Measurements from ENCODE around the gene GRK5. TPM values are rescaled to one million over a fixed set of nuclear protein-coding genes. Genes with fewer than 3 reads are reported as not detected.

GRK5 gene
- total and polyA plus RNA-seq, 2 experiments from 2014 or later: 5.2 to 13.7 TPM

- H3K79me2 ChIP-seq (ENCODE audit: insufficient read depth): peaks cover 63% of the 10 kb centered on the region
- peaks cover 73% of the 10 kb centered on the region for H3K4me1 ChIP-seq (ENCODE audit: insufficient read depth)
- no peaks in the 10 kb centered on the region for H3K9me3 ChIP-seq (ENCODE audit: low read depth)
- 28 to 31% methylated on average over 10 of the region's 10 CpGs for WGBS, 2 experiments (ENCODE audit: low coverage in 1 of 2, low lambda C conversion rate in 2 of 2, missing lambda C conversion rate in 2 of 2)
- peak overlapping the region; percentile 36; the same call in 1 of the 2 replicates for H2AFZ ChIP-seq
- H3K27me3 ChIP-seq (replicated peaks; ENCODE audit: insufficient read depth): no peaks in the 10 kb centered on the region
- no peaks in the 10 kb centered on the region for H4K20me1 ChIP-seq (ENCODE audit: insufficient read depth)
- H3K9ac ChIP-seq: peak overlapping the region; percentile 85
- no peaks in the 10 kb centered on the region for H3K9me2 ChIP-seq (ENCODE audit: insufficient read depth)
- in situ Hi-C loops (cut with MboI): no loop called here
- H3F3A ChIP-seq (ENCODE audit: insufficient read depth): peaks cover 67% of the 10 kb centered on the region
- H3K4me2 ChIP-seq (ENCODE audit: unreplicated experiment): peak overlapping the region; percentile 89
- peak; percentile 93 for DNase-seq
- H3K4me3 ChIP-seq: peak overlapping the region; percentile 50
- H3K36me3 ChIP-seq (ENCODE audit: low read depth): no peaks in the 10 kb centered on the region
- peak overlapping the region; percentile 96 for H3K27ac ChIP-seq
- TF ChIP-seq EZH2 (IDR thresholded peaks at IDR 0.05; ENCODE audit: insufficient read depth, poor library complexity, severe bottlenecking) (no peak), EZH2phosphoT487 (IDR thresholded peaks at IDR 0.05; ENCODE audit: insufficient read depth, low read depth) (no peak)
Observed at GRCh38 chr10:119250641-119251314, 43.4 kb downstream of the GRK5 start.

- Histone ChIP-seq H3K79me2 (ENCODE audit: insufficient read depth) (peaks cover 64% of the 10 kb centered on the region), H4K20me1 (ENCODE audit: insufficient read depth) (no peaks in the 10 kb centered on the region), H3K4me1 (ENCODE audit: insufficient read depth) (peaks cover 73% of the 10 kb centered on the region), H3K4me2 (ENCODE audit: unreplicated experiment) (peak overlapping the region; percentile 89), H3K36me3 (ENCODE audit: low read depth) (no peaks in the 10 kb centered on the region), H3K27me3 (replicated peaks; ENCODE audit: insufficient read depth) (no peaks in the 10 kb centered on the region), H3K9me3 (ENCODE audit: low read depth) (no peaks in the 10 kb centered on the region), H3K9ac (peak overlapping the region; percentile 85), H3F3A (ENCODE audit: insufficient read depth) (peaks cover 63% of the 10 kb centered on the region), H3K27ac (peak overlapping the region; percentile 96), H3K9me2 (ENCODE audit: insufficient read depth) (no peaks in the 10 kb centered on the region), H2AFZ (peak overlapping the region; percentile 36; the same call in 1 of the 2 replicates), H3K4me3 (peak overlapping the region; percentile 50)
- WGBS, 2 experiments (ENCODE audit: low coverage in 1 of 2, low lambda C conversion rate in 2 of 2, missing lambda C conversion rate in 2 of 2): 3% methylated on average over 7 of the region's 7 CpGs
- TF ChIP-seq EZH2 (IDR thresholded peaks at IDR 0.05; ENCODE audit: insufficient read depth, poor library complexity, severe bottlenecking) (no peak), EZH2phosphoT487 (IDR thresholded peaks at IDR 0.05; ENCODE audit: insufficient read depth, low read depth) (no peak)
- peak; percentile 93 for DNase-seq
- in situ Hi-C loops (cut with MboI): no loop called here
Observed at GRCh38 chr10:119251315-119251708, 43.9 kb downstream of the GRK5 start.

GRCh38 chr10:119252051-119252465, 44.7 kb downstream of the GRK5 start:
- Histone ChIP-seq H3K9ac (peak overlapping the region; percentile 85), H3K4me2 (ENCODE audit: unreplicated experiment) (peak overlapping the region; percentile 89), H2AFZ (no peak overlapping the region), H3K4me3 (no peak overlapping the region), H4K20me1 (ENCODE audit: insufficient read depth) (no peaks in the 10 kb centered on the region), H3K4me1 (ENCODE audit: insufficient read depth) (peaks cover 66% of the 10 kb centered on the region), H3K9me2 (ENCODE audit: insufficient read depth) (no peaks in the 10 kb centered on the region), H3K9me3 (ENCODE audit: low read depth) (no peaks in the 10 kb centered on the region), H3K27me3 (replicated peaks; ENCODE audit: insufficient read depth) (no peaks in the 10 kb centered on the region), H3K36me3 (ENCODE audit: low read depth) (no peaks in the 10 kb centered on the region), H3K79me2 (ENCODE audit: insufficient read depth) (peaks cover 65% of the 10 kb centered on the region), H3K27ac (peak overlapping the region; percentile 96), H3F3A (ENCODE audit: insufficient read depth) (peaks cover 60% of the 10 kb centered on the region)
- WGBS, 2 experiments (ENCODE audit: low coverage in 1 of 2, low lambda C conversion rate in 2 of 2, missing lambda C conversion rate in 2 of 2): 95 to 99% methylated on average over 8 of the region's 8 CpGs
- in situ Hi-C loops (cut with MboI): no loop called here
- TF ChIP-seq EZH2 (IDR thresholded peaks at IDR 0.05; ENCODE audit: insufficient read depth, poor library complexity, severe bottlenecking) (no peak), EZH2phosphoT487 (IDR thresholded peaks at IDR 0.05; ENCODE audit: insufficient read depth, low read depth) (no peak)
- no peak for DNase-seq

GRCh38 chr10:119252470-119253151, 45.2 kb downstream of the GRK5 start:
- 95% methylated on average over 10 of the region's 10 CpGs for WGBS, 2 experiments (ENCODE audit: low coverage in 1 of 2, low lambda C conversion rate in 2 of 2, missing lambda C conversion rate in 2 of 2)
- peak overlapping the region; percentile 96 for H3K27ac ChIP-seq
- H4K20me1 ChIP-seq (ENCODE audit: insufficient read depth): no peaks in the 10 kb centered on the region
- no peak for TF ChIP-seq EZH2phosphoT487 (IDR thresholded peaks at IDR 0.05; ENCODE audit: insufficient read depth, low read depth)
- no peak for TF ChIP-seq EZH2 (IDR thresholded peaks at IDR 0.05; ENCODE audit: insufficient read depth, poor library complexity, severe bottlenecking)
- H3F3A ChIP-seq (ENCODE audit: insufficient read depth): peaks cover 56% of the 10 kb centered on the region
- peak overlapping the region; percentile 59 for H3K4me2 ChIP-seq (ENCODE audit: unreplicated experiment)
- H3K4me1 ChIP-seq (ENCODE audit: insufficient read depth): peaks cover 60% of the 10 kb centered on the region
- H3K27me3 ChIP-seq (replicated peaks; ENCODE audit: insufficient read depth): no peaks in the 10 kb centered on the region
- peaks cover 69% of the 10 kb centered on the region for H3K79me2 ChIP-seq (ENCODE audit: insufficient read depth)
- no peak for DNase-seq
- no peak overlapping the region for H2AFZ ChIP-seq
- no peaks in the 10 kb centered on the region for H3K36me3 ChIP-seq (ENCODE audit: low read depth)
- peak overlapping the region; percentile 36; the same call in 1 of the 2 replicates for H3K4me3 ChIP-seq
- H3K9me3 ChIP-seq (ENCODE audit: low read depth): no peaks in the 10 kb centered on the region
- in situ Hi-C loops (cut with MboI): no loop called here
- no peaks in the 10 kb centered on the region for H3K9me2 ChIP-seq (ENCODE audit: insufficient read depth)
- peak overlapping the region; percentile 82 for H3K9ac ChIP-seq
